Hepatocyte (in vitro differentiated cells): ENCODE results near the gene SCRG1.

ENCODE experiments used
- EZH2 ChIP-seq: fragments of 200-600 bp; sonication (generic); IDR thresholded peaks from 2 replicates; pipeline ENCODE4 v1.6.1; 2016; ENCODE audit warnings: antibody characterized with exemption, mild to moderate bottlenecking, borderline replicate concordance
- EZH2phosphoT487 ChIP-seq: fragments of 200-600 bp; sonication (generic); IDR thresholded peaks from one replicate; pipeline ENCODE4 v1.6.1; 2018; ENCODE audit warnings: antibody characterized with exemption, mild to moderate bottlenecking, low read depth, moderate library complexity; ENCODE audit not compliant: unreplicated experiment, severe bottlenecking
- TF ChIP-seq, protein P1 (sequence below): fragments of 200-600 bp; sonication (generic); IDR thresholded peaks from 2 replicates; pipeline ENCODE4 v1.5.1; 2016; ENCODE audit warnings: antibody characterized with exemption, mild to moderate bottlenecking; ENCODE audit not compliant: poor library complexity

DNA sequence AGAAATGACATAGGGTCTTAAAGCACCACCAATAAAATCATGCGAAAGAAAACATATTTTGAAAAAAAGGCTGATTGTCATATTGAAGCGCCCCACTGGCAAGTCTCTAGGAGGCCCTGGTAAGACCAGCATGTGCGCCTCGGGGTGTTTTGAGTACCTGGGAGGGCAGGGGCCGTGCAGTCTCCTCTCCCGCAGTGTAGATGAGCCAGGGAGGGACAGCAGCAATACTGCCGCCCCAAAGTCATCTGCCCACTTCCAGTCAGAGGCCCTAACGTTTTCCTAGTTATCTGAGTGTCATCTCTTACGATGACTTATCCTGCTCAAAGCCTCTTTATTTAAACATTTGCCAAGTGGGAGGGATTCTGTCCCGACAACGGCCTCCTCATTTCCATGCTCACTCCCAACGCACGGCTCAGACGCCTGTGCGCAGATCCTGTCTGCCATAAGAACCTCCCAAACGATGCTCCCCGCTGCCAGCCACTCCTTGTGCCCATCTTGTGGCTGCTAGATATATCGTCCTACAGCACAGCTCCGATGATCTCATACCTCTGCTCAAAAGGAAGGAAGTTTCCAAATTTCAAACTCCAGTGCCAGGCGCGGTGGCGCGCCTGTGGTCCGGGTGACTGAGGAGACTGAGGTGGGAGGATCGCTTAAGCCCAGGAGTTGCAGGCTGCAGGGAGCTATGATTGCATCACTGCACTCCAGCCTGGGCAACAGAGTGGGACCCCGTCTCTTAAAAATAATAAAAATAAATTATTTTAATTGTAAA, 17.2 kb upstream of the SCRG1 start:
- TF ChIP-seq, protein P1, sequence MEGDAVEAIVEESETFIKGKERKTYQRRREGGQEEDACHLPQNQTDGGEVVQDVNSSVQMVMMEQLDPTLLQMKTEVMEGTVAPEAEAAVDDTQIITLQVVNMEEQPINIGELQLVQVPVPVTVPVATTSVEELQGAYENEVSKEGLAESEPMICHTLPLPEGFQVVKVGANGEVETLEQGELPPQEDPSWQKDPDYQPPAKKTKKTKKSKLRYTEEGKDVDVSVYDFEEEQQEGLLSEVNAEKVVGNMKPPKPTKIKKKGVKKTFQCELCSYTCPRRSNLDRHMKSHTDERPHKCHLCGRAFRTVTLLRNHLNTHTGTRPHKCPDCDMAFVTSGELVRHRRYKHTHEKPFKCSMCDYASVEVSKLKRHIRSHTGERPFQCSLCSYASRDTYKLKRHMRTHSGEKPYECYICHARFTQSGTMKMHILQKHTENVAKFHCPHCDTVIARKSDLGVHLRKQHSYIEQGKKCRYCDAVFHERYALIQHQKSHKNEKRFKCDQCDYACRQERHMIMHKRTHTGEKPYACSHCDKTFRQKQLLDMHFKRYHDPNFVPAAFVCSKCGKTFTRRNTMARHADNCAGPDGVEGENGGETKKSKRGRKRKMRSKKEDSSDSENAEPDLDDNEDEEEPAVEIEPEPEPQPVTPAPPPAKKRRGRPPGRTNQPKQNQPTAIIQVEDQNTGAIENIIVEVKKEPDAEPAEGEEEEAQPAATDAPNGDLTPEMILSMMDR, result no peak
- TF ChIP-seq EZH2 (no peak), EZH2phosphoT487 (no peak)
